Kidney epithelial cell (primary cell): ENCODE measurements around the gene CHRNA4. TPM values are rescaled to one million over a fixed set of nuclear protein-coding genes. Genes with fewer than 3 reads are reported as not detected.

ENCODE experiments used
- DNase-seq: peaks from one replicate; pipeline ENCODE4 v3.0.0-alpha.2; 2010; ENCODE audit warnings: low read depth
- H3K27me3 ChIP-seq: 2 replicates; pipeline ENCODE4 v1.6.0; 2011; ENCODE audit warnings: low read length; ENCODE audit not compliant: control insufficient read depth, insufficient read depth
- H3K36me3 ChIP-seq: 2 replicates; pipeline ENCODE4 v1.5.1; 2011; ENCODE audit warnings: low read length; ENCODE audit not compliant: control insufficient read depth, insufficient read depth
- H3K4me3 ChIP-seq: 2 replicates; pipeline ENCODE4 v1.5.1; 2011; ENCODE audit warnings: low read depth, mild to moderate bottlenecking, control low read depth, low read length
- total RNA-seq: library from RNA; depleted of rRNA; stranded (reverse); fragments of >200 nt; gene quantifications from 2 replicates; pipeline ENCODE4 v1.2.3, GENCODE V29; 2015
- TF ChIP-seq, protein P1 (sequence below): IDR thresholded peaks from 2 replicates; pipeline ENCODE4 v1.5.1; 2011; ENCODE audit warnings: mild to moderate bottlenecking, moderate library complexity, low read length, control low read depth, inconsistent platforms; ENCODE audit not compliant: insufficient read depth, poor library complexity, severe bottlenecking

CHRNA4 gene
- total RNA-seq, 1 donor from 2014 or later, result not detected

- TF ChIP-seq, protein P1, sequence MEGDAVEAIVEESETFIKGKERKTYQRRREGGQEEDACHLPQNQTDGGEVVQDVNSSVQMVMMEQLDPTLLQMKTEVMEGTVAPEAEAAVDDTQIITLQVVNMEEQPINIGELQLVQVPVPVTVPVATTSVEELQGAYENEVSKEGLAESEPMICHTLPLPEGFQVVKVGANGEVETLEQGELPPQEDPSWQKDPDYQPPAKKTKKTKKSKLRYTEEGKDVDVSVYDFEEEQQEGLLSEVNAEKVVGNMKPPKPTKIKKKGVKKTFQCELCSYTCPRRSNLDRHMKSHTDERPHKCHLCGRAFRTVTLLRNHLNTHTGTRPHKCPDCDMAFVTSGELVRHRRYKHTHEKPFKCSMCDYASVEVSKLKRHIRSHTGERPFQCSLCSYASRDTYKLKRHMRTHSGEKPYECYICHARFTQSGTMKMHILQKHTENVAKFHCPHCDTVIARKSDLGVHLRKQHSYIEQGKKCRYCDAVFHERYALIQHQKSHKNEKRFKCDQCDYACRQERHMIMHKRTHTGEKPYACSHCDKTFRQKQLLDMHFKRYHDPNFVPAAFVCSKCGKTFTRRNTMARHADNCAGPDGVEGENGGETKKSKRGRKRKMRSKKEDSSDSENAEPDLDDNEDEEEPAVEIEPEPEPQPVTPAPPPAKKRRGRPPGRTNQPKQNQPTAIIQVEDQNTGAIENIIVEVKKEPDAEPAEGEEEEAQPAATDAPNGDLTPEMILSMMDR, result no peak
- no peak for DNase-seq
- no peak overlapping the region for H3K4me3 ChIP-seq
- peaks cover 12% of the 10 kb centered on the region for H3K27me3 ChIP-seq
- no peaks in the 10 kb centered on the region for H3K36me3 ChIP-seq
Measured at GRCh38 chr20:63315240-63315689, 45.9 kb downstream of the CHRNA4 start.

DNA sequence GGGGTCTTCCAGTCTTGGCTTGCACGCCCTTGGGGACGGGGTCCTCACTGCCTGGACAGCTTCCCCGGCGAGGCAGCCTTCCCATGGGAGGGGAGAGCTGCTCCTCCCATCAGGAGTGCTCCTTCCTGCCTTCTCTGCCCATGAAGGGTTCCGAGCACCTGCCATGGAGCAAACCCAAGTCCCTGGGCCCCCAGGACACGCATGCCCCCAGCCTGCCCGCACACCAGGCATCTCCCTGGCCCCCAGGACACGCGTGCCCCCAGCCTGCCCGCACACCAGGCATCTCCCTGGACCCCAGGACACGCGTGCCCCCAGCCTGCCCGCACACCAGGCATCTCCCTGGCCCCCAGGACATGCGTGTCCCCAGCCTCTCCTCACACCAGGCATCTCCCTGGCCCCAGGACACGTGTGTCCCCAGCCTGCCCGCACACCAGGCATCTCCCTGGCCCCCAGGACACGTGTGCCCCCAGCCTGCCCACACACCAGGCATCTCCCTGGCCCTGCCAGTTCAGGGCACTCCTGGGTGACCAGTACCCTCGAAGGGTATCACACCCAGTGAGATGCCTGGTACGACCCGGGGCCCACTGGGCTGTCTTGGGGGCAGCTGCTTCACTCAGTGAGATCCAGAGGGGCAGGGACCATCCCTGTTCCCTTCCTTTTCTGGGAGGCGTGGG lies 46.4 kb downstream of the CHRNA4 start:
- TF ChIP-seq, protein P1, result no peak

DNA sequence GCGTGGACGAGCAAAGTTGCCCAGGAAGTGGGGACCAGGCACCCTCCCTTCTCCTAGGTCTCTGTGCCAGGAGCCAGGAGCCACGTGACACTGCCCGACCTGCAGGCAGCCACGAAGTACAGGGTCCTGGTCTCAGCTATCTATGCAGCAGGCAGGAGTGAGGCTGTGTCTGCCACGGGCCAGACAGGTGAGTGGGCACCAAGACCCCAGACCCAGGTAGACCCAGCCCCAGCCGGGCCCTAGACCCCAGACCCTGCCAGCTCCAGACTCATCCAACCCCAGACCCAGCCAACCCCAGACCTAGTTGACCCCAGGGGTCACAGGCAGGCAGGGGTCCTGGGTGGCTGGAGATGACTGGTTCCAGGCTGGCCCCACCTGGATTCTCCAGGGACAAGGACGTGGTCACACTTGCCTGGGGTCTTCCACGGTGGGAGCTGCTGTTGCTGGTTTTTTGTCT lies 47.1 kb downstream of the CHRNA4 start:
- H3K36me3 ChIP-seq, result no peaks in the 10 kb centered on the region
- H3K27me3 ChIP-seq, result peaks cover 21% of the 10 kb centered on the region
- no peak overlapping the region for H3K4me3 ChIP-seq
- DNase-seq, result no peak
- TF ChIP-seq, protein P1, result no peak

More for the DNA sequence above, 46.4 kb downstream of the CHRNA4 start:
- no peak for DNase-seq
- Histone ChIP-seq H3K4me3 (no peak overlapping the region), H3K27me3 (peaks cover 15% of the 10 kb centered on the region), H3K36me3 (no peaks in the 10 kb centered on the region)

GRCh38 chr20:63313349-63314014 lies 47.7 kb downstream of the CHRNA4 start:
- TF ChIP-seq, protein P1, result no peak
- no peak for DNase-seq
- H3K27me3 ChIP-seq, result peaks cover 25% of the 10 kb centered on the region
- no peak overlapping the region for H3K4me3 ChIP-seq
- H3K36me3 ChIP-seq, result no peaks in the 10 kb centered on the region

DNA sequence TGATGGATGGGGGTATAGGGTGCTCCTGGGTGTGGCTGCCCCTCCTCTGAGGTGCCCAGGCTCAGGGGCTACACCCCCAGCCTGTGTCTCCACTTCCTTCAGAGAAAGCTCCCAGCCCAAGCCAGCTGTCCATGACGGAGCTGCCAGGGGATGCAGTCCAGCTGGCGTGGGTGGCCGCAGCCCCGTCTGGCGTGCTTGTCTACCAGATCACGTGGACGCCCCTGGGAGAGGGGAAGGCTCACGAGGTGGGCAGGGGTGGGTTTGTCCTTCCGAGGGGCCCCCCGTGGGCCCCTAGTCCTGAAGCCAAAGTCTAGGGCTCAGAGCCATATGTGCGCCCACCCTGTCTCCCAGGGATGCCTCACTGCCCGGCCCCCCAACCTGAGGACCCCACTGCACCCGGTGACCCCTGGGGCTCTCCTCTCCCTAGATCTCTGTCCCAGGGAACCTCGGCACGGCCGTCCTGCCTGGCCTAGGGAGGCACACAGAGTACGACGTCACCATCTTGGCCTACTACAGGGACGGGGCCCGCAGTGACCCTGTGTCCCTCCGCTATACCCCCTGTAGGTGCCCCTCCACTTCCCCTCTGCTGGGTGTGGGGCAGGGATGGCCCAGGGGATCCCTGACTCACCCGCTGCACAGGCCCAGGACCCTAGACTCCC lies 48.3 kb downstream of the CHRNA4 start:
- no peak overlapping the region for H3K4me3 ChIP-seq
- TF ChIP-seq, protein P1, result no peak
- no peaks in the 10 kb centered on the region for H3K36me3 ChIP-seq
- H3K27me3 ChIP-seq, result peaks cover 26% of the 10 kb centered on the region
- DNase-seq, result no peak
